Measurements from ENCODE around the gene MYL4. TPM values are rescaled to one million over a fixed set of nuclear protein-coding genes. Genes with fewer than 3 reads are reported as not detected.
A peak's percentile ranks its signal among the peaks of the same experiment; 100 is the strongest.

The MYL4 gene
- total and polyA plus RNA-seq, 10 of the 15 experiments (the other 5 are each of a cell fraction or from before 2014, with no cell fraction given) = 0.23 to 1.6 (median 0.58) TPM; not detected in 3

GRCh38 chr17:47229535-47230443 is 20.6 kb downstream of the MYL4 start:
- H3K36me3 ChIP-seq (ENCODE audit: control insufficient read depth in 2 of 2, insufficient read depth in 2 of 2, low read length in 1 of 2) = no peaks in the 10 kb centered on the region
- WGBS (ENCODE audit: insufficient coverage, insufficient replicate concordance, low lambda C conversion rate, missing lambda C conversion rate) = 5% methylated on average over 22 of the region's 22 CpGs
- H3K9ac ChIP-seq (ENCODE audit: control insufficient read depth, insufficient read depth, low read length) = peak overlapping the region; percentile 48
- peak overlapping the region; percentile 73 for H3K4me2 ChIP-seq (ENCODE audit: control insufficient read depth, insufficient read depth)
- ChIA-PET RAD21 (ENCODE audit: unreplicated experiment) (interaction anchor here (0.7 to 4.5 kb wide), 26 partner anchors 10 to 503 kb away, joined by 3 to 158 read pairs (median 5); partner anchors contain the start of genes EFCAB13, ITGB3 and MYL4), SMC1A (ENCODE audit: uncharacterized antibody, unreplicated experiment) (interaction anchor here (0.6 to 5.8 kb wide), 31 partner anchors 10 to 433 kb away, joined by 3 to 175 read pairs (median 7); partner anchors contain the start of genes EFCAB13 and MYL4), POLR2A (interaction anchor here (0.7 to 3.7 kb wide), 6 partner anchors 21 to 86 kb away, joined by 3 to 32 read pairs (median 5); partner anchors contain the start of genes CDC27 and MYL4), CTCF (interaction anchor here (0.5 to 4.8 kb wide), 29 partner anchors 10 to 385 kb away, joined by 3 to 227 read pairs (median 5); partner anchors contain the start of genes EFCAB13 and MYL4)
- H3K79me2 ChIP-seq (ENCODE audit: control insufficient read depth, insufficient read depth, low read length) = no peaks in the 10 kb centered on the region
- no peaks in the 10 kb centered on the region; a peak in 1 of 4 replicates for H3K27me3 ChIP-seq (replicated peaks in 1 of 2; ENCODE audit: control insufficient read depth in 2 of 2, insufficient read depth in 2 of 2, low read length in 1 of 2)
- FAIRE-seq (peak; percentile 93), ATAC-seq (peak; percentile 84), DNase-seq (ENCODE audit: low read depth, low spot score) (peak; percentile 75)
- intact Hi-C loops (cut with micrococcal nuclease; ENCODE audit: unreplicated experiment) (loop anchor here (1.0 to 2.0 kb wide), 5 partner anchors 25 to 385 kb away; no protein-coding TSS in a partner anchor), in situ Hi-C loops (cut with MboI) (loop anchor here (5.0 kb wide), 2 partner anchors 83 to 383 kb away; no protein-coding TSS in a partner anchor)
- no peak overlapping the region for H3K27ac ChIP-seq (ENCODE audit: control insufficient read depth, insufficient read depth)
- peaks cover 18% of the 10 kb centered on the region for H3K4me1 ChIP-seq (ENCODE audit: control insufficient read depth, insufficient read depth, low read length)
- BruUV-seq (replicated peaks) = no TSS peak
- H3K4me3 ChIP-seq = peak overlapping the region; percentile 37; the same call in 1 of the 2 replicates
- H3K9me3 ChIP-seq (replicated peaks; ENCODE audit: control insufficient read depth, insufficient read depth, low read length) = no peaks in the 10 kb centered on the region; the same call in 2 of the 3 replicates
- H2AFZ ChIP-seq (ENCODE audit: control insufficient read depth, low read depth, low read length) = peak overlapping the region; percentile 93
- H4K20me1 ChIP-seq (ENCODE audit: control insufficient read depth, insufficient read depth) = no peaks in the 10 kb centered on the region
- TF ChIP-seq EGR1 (IDR thresholded peaks at IDR 0.05; ENCODE audit: borderline replicate concordance in 1 of 2, low read depth in 2 of 2, low read length in 2 of 2) = peak; percentile 37 to 97
- no peak for TF ChIP-seq SMAD5 (IDR thresholded peaks at IDR 0.05; ENCODE audit: low read depth)
- 0 out of 2 replicates have a peak, but pooled peaks have one; percentile 25 for TF ChIP-seq CHD2 (IDR thresholded peaks at IDR 0.05; ENCODE audit: borderline replicate concordance, low read depth, low read length)
- peak; percentile 85 for TF ChIP-seq FOXM1 (IDR thresholded peaks at IDR 0.05; ENCODE audit: low read depth, low read length)
- TF ChIP-seq SMC3 (IDR thresholded peaks at IDR 0.05; ENCODE audit: borderline replicate concordance, low read length) = peak; percentile 100
- no peak for TF ChIP-seq RBBP5 (conservative IDR thresholded peaks at IDR 0.05)
- TF ChIP-seq MYB (IDR thresholded peaks at IDR 0.05; ENCODE audit: borderline replicate concordance, low read depth, low read length) = no peak
- TF ChIP-seq BCL3 (IDR thresholded peaks at IDR 0.05; ENCODE audit: borderline replicate concordance, insufficient read depth, low read depth, low read length, poor library complexity, severe bottlenecking) = no peak
- TF ChIP-seq MEF2B (IDR thresholded peaks at IDR 0.05; ENCODE audit: partially characterized antibody, poor library complexity, severe bottlenecking) = no peak
- TF ChIP-seq, protein P1, sequence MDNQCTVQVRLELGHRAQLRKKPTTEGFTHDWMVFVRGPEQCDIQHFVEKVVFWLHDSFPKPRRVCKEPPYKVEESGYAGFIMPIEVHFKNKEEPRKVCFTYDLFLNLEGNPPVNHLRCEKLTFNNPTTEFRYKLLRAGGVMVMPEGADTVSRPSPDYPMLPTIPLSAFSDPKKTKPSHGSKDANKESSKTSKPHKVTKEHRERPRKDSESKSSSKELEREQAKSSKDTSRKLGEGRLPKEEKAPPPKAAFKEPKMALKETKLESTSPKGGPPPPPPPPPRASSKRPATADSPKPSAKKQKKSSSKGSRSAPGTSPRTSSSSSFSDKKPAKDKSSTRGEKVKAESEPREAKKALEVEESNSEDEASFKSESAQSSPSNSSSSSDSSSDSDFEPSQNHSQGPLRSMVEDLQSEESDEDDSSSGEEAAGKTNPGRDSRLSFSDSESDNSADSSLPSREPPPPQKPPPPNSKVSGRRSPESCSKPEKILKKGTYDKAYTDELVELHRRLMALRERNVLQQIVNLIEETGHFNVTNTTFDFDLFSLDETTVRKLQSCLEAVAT (IDR thresholded peaks at IDR 0.05) = peak; percentile 95
- TF ChIP-seq, protein P2, sequence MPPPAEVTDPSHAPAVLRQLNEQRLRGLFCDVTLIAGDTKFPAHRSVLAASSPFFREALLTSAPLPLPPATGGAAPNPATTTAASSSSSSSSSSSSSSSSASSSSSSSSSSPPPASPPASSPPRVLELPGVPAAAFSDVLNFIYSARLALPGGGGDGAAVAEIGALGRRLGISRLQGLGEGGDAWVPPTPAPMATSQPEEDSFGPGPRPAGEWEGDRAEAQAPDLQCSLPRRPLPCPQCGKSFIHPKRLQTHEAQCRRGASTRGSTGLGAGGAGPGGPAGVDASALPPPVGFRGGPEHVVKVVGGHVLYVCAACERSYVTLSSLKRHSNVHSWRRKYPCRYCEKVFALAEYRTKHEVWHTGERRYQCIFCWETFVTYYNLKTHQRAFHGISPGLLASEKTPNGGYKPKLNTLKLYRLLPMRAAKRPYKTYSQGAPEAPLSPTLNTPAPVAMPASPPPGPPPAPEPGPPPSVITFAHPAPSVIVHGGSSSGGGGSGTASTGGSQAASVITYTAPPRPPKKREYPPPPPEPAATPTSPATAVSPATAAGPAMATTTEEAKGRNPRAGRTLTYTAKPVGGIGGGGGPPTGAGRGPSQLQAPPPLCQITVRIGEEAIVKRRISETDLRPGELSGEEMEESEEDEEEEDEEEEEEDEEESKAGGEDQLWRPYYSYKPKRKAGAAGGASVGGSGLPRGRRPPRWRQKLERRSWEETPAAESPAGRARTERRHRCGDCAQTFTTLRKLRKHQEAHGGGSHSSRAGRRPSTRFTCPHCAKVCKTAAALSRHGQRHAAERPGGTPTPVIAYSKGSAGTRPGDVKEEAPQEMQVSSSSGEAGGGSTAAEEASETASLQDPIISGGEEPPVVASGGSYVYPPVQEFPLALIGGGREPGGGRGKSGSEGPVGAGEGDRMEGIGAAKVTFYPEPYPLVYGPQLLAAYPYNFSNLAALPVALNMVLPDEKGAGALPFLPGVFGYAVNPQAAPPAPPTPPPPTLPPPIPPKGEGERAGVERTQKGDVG (CRISPR knock-in tag; IDR thresholded peaks at IDR 0.05) = no peak
- no peak for TF ChIP-seq NR2C1 (IDR thresholded peaks at IDR 0.05)
- TF ChIP-seq TCF3 (IDR thresholded peaks at IDR 0.05; ENCODE audit: borderline replicate concordance, insufficient read depth, low read depth, low read length) = no peak
- TF ChIP-seq NBN (IDR thresholded peaks at IDR 0.05) = peak; percentile 68; the same call in 1 of the 2 replicates
- TF ChIP-seq TARDBP (IDR thresholded peaks at IDR 0.05; ENCODE audit: borderline replicate concordance) = peak; percentile 79; the same call in 1 of the 2 replicates
- no peak for TF ChIP-seq NFXL1 (IDR thresholded peaks at IDR 0.05; ENCODE audit: borderline replicate concordance)

Measured in GM12878 (cell line).